SU-DHL-6 (cell line): ENCODE results near the gene SLFNL1.

ENCODE experiments used
- EZH2phosphoT487 ChIP-seq: fragments of 200-600 bp; sonication (generic), shearing (Covaris generic); conservative IDR thresholded peaks from 2 replicates; pipeline ENCODE4 v1.6.1; 2018; ENCODE audit warnings: mild to moderate bottlenecking, antibody characterized with exemption, low read length, moderate library complexity, mixed read lengths
- TF ChIP-seq, protein P1 (sequence below): fragments of 200-600 bp; sonication (generic); IDR thresholded peaks from one replicate; pipeline ENCODE4 v1.5.1; 2017; ENCODE audit warnings: antibody characterized with exemption, mild to moderate bottlenecking, low read length, moderate library complexity; ENCODE audit not compliant: insufficient read depth, poor library complexity, severe bottlenecking

DNA sequence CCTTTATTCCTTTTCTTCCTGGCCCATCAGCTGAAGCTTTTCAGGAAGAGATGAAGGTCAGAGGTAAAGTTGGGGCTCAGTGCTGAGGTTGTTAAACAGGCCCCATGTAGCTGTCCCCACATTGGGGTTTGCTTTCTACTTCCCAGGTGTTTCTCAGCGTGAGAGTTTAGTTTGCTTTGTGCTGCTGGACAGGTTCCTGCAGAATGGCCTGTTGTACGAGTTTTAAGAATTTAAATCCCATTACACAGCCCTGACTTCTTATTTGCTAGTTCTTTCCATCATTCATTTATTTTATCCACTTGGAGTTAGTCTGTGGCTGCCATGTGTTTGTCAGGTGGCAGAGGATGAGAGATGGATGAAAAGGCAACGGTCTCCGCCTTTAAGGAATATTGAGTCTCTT, 22.9 kb downstream of the SLFNL1 start:
- TF ChIP-seq, protein P1, sequence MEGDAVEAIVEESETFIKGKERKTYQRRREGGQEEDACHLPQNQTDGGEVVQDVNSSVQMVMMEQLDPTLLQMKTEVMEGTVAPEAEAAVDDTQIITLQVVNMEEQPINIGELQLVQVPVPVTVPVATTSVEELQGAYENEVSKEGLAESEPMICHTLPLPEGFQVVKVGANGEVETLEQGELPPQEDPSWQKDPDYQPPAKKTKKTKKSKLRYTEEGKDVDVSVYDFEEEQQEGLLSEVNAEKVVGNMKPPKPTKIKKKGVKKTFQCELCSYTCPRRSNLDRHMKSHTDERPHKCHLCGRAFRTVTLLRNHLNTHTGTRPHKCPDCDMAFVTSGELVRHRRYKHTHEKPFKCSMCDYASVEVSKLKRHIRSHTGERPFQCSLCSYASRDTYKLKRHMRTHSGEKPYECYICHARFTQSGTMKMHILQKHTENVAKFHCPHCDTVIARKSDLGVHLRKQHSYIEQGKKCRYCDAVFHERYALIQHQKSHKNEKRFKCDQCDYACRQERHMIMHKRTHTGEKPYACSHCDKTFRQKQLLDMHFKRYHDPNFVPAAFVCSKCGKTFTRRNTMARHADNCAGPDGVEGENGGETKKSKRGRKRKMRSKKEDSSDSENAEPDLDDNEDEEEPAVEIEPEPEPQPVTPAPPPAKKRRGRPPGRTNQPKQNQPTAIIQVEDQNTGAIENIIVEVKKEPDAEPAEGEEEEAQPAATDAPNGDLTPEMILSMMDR: no peak
- TF ChIP-seq EZH2phosphoT487: no peak
